HG03045 (cell line): ENCODE results near the gene RTEL1.

ENCODE experiments used
- ATAC-seq: cut with Tn5 transposase; IDR thresholded peaks from one replicate; pipeline ENCODE4 v1.9.1; 2021; ENCODE audit warnings: mild to moderate bottlenecking, moderate library complexity; ENCODE audit not compliant: unreplicated experiment

Gene RTEL1

GRCh38 chr20:63697868-63698545, 39.9 kb downstream of the RTEL1 start:
- ATAC-seq = no peak

GRCh38 chr20:63698739-63699465, 40.8 kb downstream of the RTEL1 start:
- no peak for ATAC-seq

- no peak for ATAC-seq
Observed at GRCh38 chr20:63699466-63700198, 41.5 kb downstream of the RTEL1 start.

- no peak for ATAC-seq
Observed at GRCh38 chr20:63700199-63701050, 42.3 kb downstream of the RTEL1 start.

- no peak for ATAC-seq
Observed at GRCh38 chr20:63701051-63701328, 42.9 kb downstream of the RTEL1 start.

GRCh38 chr20:63701329-63702035, 43.4 kb downstream of the RTEL1 start:
- no peak for ATAC-seq

- no peak for ATAC-seq
Observed at GRCh38 chr20:63702036-63702665, 44.0 kb downstream of the RTEL1 start.

- ATAC-seq = no peak
Observed at GRCh38 chr20:63702751-63703470, 44.8 kb downstream of the RTEL1 start.

GRCh38 chr20:63703471-63703975, 45.4 kb downstream of the RTEL1 start:
- no peak for ATAC-seq

GRCh38 chr20:63703976-63704748, 46.0 kb downstream of the RTEL1 start:
- ATAC-seq = no peak

GRCh38 chr20:63704749-63705117, 46.6 kb downstream of the RTEL1 start:
- ATAC-seq = no peak

- no peak for ATAC-seq
Observed at GRCh38 chr20:63705232-63706026, 47.3 kb downstream of the RTEL1 start.

- no peak for ATAC-seq
Observed at GRCh38 chr20:63706027-63706695, 48.0 kb downstream of the RTEL1 start.

GRCh38 chr20:63706852-63707557, 48.9 kb downstream of the RTEL1 start:
- peak; percentile 21 for ATAC-seq

- peak; percentile 60 for ATAC-seq
Observed at GRCh38 chr20:63707558-63708300, 49.6 kb downstream of the RTEL1 start, which contains the start of the genes ARFRP1 and ZGPAT. Gene ARFRP1 (minus strand): TSS chr20:63707976. CDS start chr20:63707091, 885 bp downstream. Gene ZGPAT (plus strand): TSS chr20:63708039. CDS start chr20:63708581, 542 bp downstream.
